ENCODE data around the gene DDX52.

DNA sequence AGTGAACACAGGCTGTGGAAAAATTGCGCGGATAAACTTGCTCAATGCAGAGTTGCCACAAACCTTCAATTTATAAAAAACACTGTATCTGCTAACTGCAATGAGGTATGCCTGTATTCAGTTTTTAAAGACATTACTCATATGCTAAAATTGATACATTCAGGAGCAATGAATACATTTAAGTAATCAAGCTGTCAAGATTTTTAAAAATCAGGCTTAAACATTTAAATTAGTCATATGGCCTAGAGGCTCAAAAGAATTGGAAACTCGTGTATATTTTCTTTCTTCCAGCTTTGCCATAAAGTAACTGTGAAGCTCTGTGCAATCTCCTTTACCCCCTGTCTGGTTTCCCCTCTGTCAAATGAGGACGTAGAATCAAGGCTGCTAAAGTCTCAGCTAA, 38.2 kb downstream of the DDX52 start:
- TF ChIP-seq, protein P1, sequence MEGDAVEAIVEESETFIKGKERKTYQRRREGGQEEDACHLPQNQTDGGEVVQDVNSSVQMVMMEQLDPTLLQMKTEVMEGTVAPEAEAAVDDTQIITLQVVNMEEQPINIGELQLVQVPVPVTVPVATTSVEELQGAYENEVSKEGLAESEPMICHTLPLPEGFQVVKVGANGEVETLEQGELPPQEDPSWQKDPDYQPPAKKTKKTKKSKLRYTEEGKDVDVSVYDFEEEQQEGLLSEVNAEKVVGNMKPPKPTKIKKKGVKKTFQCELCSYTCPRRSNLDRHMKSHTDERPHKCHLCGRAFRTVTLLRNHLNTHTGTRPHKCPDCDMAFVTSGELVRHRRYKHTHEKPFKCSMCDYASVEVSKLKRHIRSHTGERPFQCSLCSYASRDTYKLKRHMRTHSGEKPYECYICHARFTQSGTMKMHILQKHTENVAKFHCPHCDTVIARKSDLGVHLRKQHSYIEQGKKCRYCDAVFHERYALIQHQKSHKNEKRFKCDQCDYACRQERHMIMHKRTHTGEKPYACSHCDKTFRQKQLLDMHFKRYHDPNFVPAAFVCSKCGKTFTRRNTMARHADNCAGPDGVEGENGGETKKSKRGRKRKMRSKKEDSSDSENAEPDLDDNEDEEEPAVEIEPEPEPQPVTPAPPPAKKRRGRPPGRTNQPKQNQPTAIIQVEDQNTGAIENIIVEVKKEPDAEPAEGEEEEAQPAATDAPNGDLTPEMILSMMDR (conservative IDR thresholded peaks at IDR 0.05 in 1 of 2, IDR thresholded peaks at IDR 0.05 in 1 of 2; ENCODE audit: low read depth in 1 of 2, low read length in 2 of 2) = no peak
- TF ChIP-seq EZH2 (IDR thresholded peaks at IDR 0.05; ENCODE audit: low read length, missing control alignments) = no peak

All from fibroblast of lung (primary cell).